GM12878 (cell line): ENCODE results near the gene TMEM201.

Experiments
- ATF3 ChIP-seq: IDR thresholded peaks from 2 replicates; pipeline ENCODE4 v1.6.1; 2011; ENCODE audit warnings: low read depth, mild to moderate bottlenecking, low read length, moderate library complexity, borderline replicate concordance; ENCODE audit errors: extremely low read depth
- CTCF ChIP-seq, 3 experiments: IDR thresholded peaks in 2 of 3; conservative IDR thresholded peaks in 1 of 3; 2 replicates each; pipeline ENCODE4 v1.5.1; 2011; ENCODE audit warnings: low read depth in 3 of 3, low read length in 3 of 3, mild to moderate bottlenecking in 3 of 3, control low read depth in 2 of 3, moderate library complexity in 2 of 3, inconsistent platforms in 1 of 3, mixed read lengths in 1 of 3; ENCODE audit not compliant: control insufficient read depth in 2 of 3, insufficient read depth in 1 of 3; ENCODE audit errors: extremely low read depth in 1 of 3
- EED ChIP-seq: sonication (generic); IDR thresholded peaks from 2 replicates; pipeline ENCODE4 v1.6.1; 2016; ENCODE audit warnings: antibody characterized with exemption, low read depth
- EP300 ChIP-seq, 2 experiments: fragments of 150-350 bp in 1 of 2; IDR thresholded peaks; 2 replicates each; pipeline ENCODE4 v1.6.1; 2011 to 2012; ENCODE audit warnings: low read depth in 2 of 2, low read length in 2 of 2, borderline replicate concordance in 1 of 2, improper control_type of control experiment in 1 of 2, inconsistent platforms in 1 of 2; ENCODE audit not compliant: control insufficient read depth in 1 of 2
- FOS ChIP-seq: IDR thresholded peaks from 3 replicates; pipeline ENCODE4 v1.6.1; 2011; ENCODE audit warnings: borderline replicate concordance; ENCODE audit not compliant: insufficient read length; ENCODE audit errors: extremely low read depth
- JUNB ChIP-seq: IDR thresholded peaks from 2 replicates; pipeline ENCODE4 v1.6.1; 2016; ENCODE audit warnings: antibody characterized with exemption, mild to moderate bottlenecking
- JUND ChIP-seq: IDR thresholded peaks from 2 replicates; pipeline ENCODE4 v1.6.1; 2012; ENCODE audit warnings: low read depth, mild to moderate bottlenecking, low read length, improper control_type of control experiment, moderate library complexity
- POLR2A ChIP-seq: IDR thresholded peaks from 2 replicates; pipeline ENCODE4 v1.6.1; 2011; ENCODE audit warnings: low read depth, mild to moderate bottlenecking, low read length
- RAD21 ChIP-seq: IDR thresholded peaks from 2 replicates; pipeline ENCODE4 v1.6.1; 2011; ENCODE audit warnings: mild to moderate bottlenecking, low read depth, low read length, moderate library complexity; ENCODE audit not compliant: insufficient read depth

GRCh38 chr1:9649769-9650168 is 61.1 kb downstream of the TMEM201 start:
- TF ChIP-seq FOS (no peak), EED (no peak), CTCF (IDR thresholded peaks at IDR 0.05 in 2 of 3, conservative IDR thresholded peaks at IDR 0.05 in 1 of 3; ENCODE audit: control insufficient read depth in 2 of 3, extremely low read depth in 1 of 3, insufficient read depth in 1 of 3, low read depth in 3 of 3, low read length in 3 of 3) (no peak), POLR2A (no peak), EP300 (IDR thresholded peaks at IDR 0.05; ENCODE audit: borderline replicate concordance in 1 of 2, control insufficient read depth in 1 of 2, low read depth in 2 of 2, low read length in 2 of 2) (no peak), ATF3 (no peak), JUND (no peak), JUNB (no peak), RAD21 (no peak)
